ENCODE data around the gene PIPOX. TPM values are rescaled to one million over a fixed set of nuclear protein-coding genes. Genes with fewer than 3 reads are reported as not detected.

The PIPOX gene
- polyA plus RNA-seq, 1 donor from 2014 or later: 4.4 TPM

- H3K9ac ChIP-seq (ENCODE audit: low read length): no peak overlapping the region
- no peaks in the 10 kb centered on the region for H3K79me2 ChIP-seq (replicated peaks; ENCODE audit: insufficient read depth, low read length)
- no peak overlapping the region for H3K4me2 ChIP-seq (ENCODE audit: low read length)
- H3K4me3 ChIP-seq (ENCODE audit: low read length): no peak overlapping the region
- no peaks in the 10 kb centered on the region for H3K36me3 ChIP-seq (ENCODE audit: insufficient read depth, low read length)
- no peaks in the 10 kb centered on the region for H3K9me2 ChIP-seq (ENCODE audit: insufficient read depth, low read length)
- no peaks in the 10 kb centered on the region for H4K20me1 ChIP-seq (ENCODE audit: insufficient read depth)
- TF ChIP-seq EZH2 (IDR thresholded peaks at IDR 0.05; ENCODE audit: borderline replicate concordance, insufficient read depth, low read length, poor library complexity, severe bottlenecking) (no peak), TAF1 (IDR thresholded peaks at IDR 0.05; ENCODE audit: low read depth) (no peak), POLR2AphosphoS5 (IDR thresholded peaks at IDR 0.05) (no peak), MXI1 (conservative IDR thresholded peaks at IDR 0.05; ENCODE audit: poor library complexity, severe bottlenecking) (no peak), RAD21 (conservative IDR thresholded peaks at IDR 0.05) (no peak), EP300 (conservative IDR thresholded peaks at IDR 0.05; ENCODE audit: poor library complexity, severe bottlenecking) (no peak), REST (IDR thresholded peaks at IDR 0.05; ENCODE audit: borderline replicate concordance) (no peak), CTCF (IDR thresholded peaks at IDR 0.05; ENCODE audit: poor library complexity, severe bottlenecking) (no peak), SMC3 (conservative IDR thresholded peaks at IDR 0.05; ENCODE audit: poor library complexity) (no peak)
- H3K27me3 ChIP-seq (ENCODE audit: insufficient read depth, low read depth, low read length): no peaks in the 10 kb centered on the region
- no peaks in the 10 kb centered on the region for H3K9me3 ChIP-seq (ENCODE audit: low read length)
- H2AFZ ChIP-seq (ENCODE audit: low read depth, low read length): no peak overlapping the region
- no peak overlapping the region for H3K27ac ChIP-seq (ENCODE audit: low read length)
- no peaks in the 10 kb centered on the region for H3F3A ChIP-seq (ENCODE audit: insufficient read depth, low read length, poor library complexity, severe bottlenecking)
Measured at GRCh38 chr17:29091606-29092289, 48.8 kb downstream of the PIPOX start.

GRCh38 chr17:29093090-29093871, 50.3 kb downstream of the PIPOX start:
- Histone ChIP-seq H3K9ac (ENCODE audit: low read length) (no peak overlapping the region), H3K4me3 (ENCODE audit: low read length) (no peak overlapping the region), H3F3A (ENCODE audit: insufficient read depth, low read length, poor library complexity, severe bottlenecking) (no peaks in the 10 kb centered on the region), H3K9me3 (ENCODE audit: low read length) (no peaks in the 10 kb centered on the region), H3K27me3 (ENCODE audit: insufficient read depth, low read depth, low read length) (no peaks in the 10 kb centered on the region), H3K36me3 (ENCODE audit: insufficient read depth, low read length) (no peaks in the 10 kb centered on the region), H2AFZ (ENCODE audit: low read depth, low read length) (no peak overlapping the region), H3K27ac (ENCODE audit: low read length) (no peak overlapping the region), H4K20me1 (ENCODE audit: insufficient read depth) (no peaks in the 10 kb centered on the region), H3K4me2 (ENCODE audit: low read length) (no peak overlapping the region), H3K79me2 (replicated peaks; ENCODE audit: insufficient read depth, low read length) (no peaks in the 10 kb centered on the region), H3K9me2 (ENCODE audit: insufficient read depth, low read length) (no peaks in the 10 kb centered on the region)
- no peak for TF ChIP-seq RAD21 (conservative IDR thresholded peaks at IDR 0.05)

Data from neural cell (in vitro differentiated cells).